ENCODE measurements around the gene SEMA3F.

DNA sequence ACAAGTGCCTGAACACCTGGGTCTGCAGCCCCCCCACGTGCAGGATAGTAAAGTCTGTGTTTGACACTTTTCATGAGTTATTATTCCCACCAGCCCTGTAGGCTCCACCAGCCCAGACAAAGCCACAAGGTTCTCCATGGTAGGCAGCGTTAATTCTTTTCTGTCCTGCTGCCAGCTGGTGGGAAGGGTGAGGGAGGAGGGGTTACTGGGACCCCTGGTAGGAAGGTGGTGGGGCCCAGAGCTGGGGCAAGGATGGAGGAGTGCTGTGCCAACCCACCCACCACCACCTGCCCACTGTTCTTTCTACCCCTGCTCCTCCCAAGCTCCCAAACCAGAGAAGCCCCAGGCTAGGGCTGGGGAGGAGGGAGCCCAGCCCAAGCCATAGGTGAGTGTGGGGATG is 20.8 kb upstream of the SEMA3F start:
- TF ChIP-seq EZH2 (IDR thresholded peaks at IDR 0.05; ENCODE audit: low read length, missing control alignments): no peak
- TF ChIP-seq, protein P1, sequence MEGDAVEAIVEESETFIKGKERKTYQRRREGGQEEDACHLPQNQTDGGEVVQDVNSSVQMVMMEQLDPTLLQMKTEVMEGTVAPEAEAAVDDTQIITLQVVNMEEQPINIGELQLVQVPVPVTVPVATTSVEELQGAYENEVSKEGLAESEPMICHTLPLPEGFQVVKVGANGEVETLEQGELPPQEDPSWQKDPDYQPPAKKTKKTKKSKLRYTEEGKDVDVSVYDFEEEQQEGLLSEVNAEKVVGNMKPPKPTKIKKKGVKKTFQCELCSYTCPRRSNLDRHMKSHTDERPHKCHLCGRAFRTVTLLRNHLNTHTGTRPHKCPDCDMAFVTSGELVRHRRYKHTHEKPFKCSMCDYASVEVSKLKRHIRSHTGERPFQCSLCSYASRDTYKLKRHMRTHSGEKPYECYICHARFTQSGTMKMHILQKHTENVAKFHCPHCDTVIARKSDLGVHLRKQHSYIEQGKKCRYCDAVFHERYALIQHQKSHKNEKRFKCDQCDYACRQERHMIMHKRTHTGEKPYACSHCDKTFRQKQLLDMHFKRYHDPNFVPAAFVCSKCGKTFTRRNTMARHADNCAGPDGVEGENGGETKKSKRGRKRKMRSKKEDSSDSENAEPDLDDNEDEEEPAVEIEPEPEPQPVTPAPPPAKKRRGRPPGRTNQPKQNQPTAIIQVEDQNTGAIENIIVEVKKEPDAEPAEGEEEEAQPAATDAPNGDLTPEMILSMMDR (conservative IDR thresholded peaks at IDR 0.05 in 1 of 2, IDR thresholded peaks at IDR 0.05 in 1 of 2; ENCODE audit: low read depth in 1 of 2, low read length in 2 of 2): no peak

Data from fibroblast of lung (primary cell).